HCT116 (cell line): Measurements from ENCODE around the gene SIVA1. TPM values are rescaled to one million over a fixed set of nuclear protein-coding genes. Genes with fewer than 3 reads are reported as not detected.

Experiments used
- ATAC-seq: fragments of 200-7000 bp; cut with Tn5 transposase; 2 replicates; pipeline ENCODE4 v1.9.1; 2020; ENCODE audit warnings: mild to moderate bottlenecking, moderate library complexity
- BruUV-seq: library from RNA; stranded (reverse); fragments of 400-500 nt; replicated peaks from 2 replicates; lab custom pipeline; 2021; lab: Mats Ljungman, UMichigan
- CTCF ChIA-PET: fragments of 300-600 bp; sonication (Branson Sonifier 250); formaldehyde crosslinking; loops from one replicate; lab custom pipeline; 2021; ENCODE audit warnings: antibody characterized with exemption; lab: Charles Lee
- POLR2A ChIA-PET: fragments of 300-600, 350-600 bp; sonication (Branson Sonifier 250); formaldehyde crosslinking; loops from one replicate; lab custom pipeline; 2021; ENCODE audit warnings: antibody characterized with exemption; lab: Charles Lee
- RAD21 ChIA-PET, 2 experiments: fragments of 300-600 bp; sonication (Branson Sonifier 250); formaldehyde crosslinking; loops; one replicate each; lab custom pipeline; 2023; ENCODE audit warnings: low total read pairs in 2 of 2; ENCODE audit not compliant: uncharacterized antibody in 2 of 2, unreplicated experiment in 2 of 2, low non-redundant PET in 1 of 2; lab: Charles Lee
- DNase-seq: peaks from one replicate; pipeline ENCODE4 v3.0.0-alpha.2; 2010; ENCODE audit warnings: low read depth, low spot score
- H2AFZ ChIP-seq: fragments of 200-600 bp; shearing (Covaris generic), sonication (generic); 2 replicates; pipeline ENCODE4 v1.6.1; 2017; ENCODE audit warnings: low read depth, mixed run types, mixed read lengths, antibody characterized with exemption, low read length; ENCODE audit not compliant: poor library complexity, severe bottlenecking
- H3K27ac ChIP-seq: 2 replicates; pipeline ENCODE4 v1.5.1; 2012; ENCODE audit warnings: low read depth, low read length
- H3K27me3 ChIP-seq: fragments of 200-600 bp; sonication (generic); 2 replicates; pipeline ENCODE4 v1.6.1; 2016; ENCODE audit warnings: mixed run types, low read length, mixed read lengths; ENCODE audit not compliant: insufficient read depth
- H3K36me3 ChIP-seq, 2 experiments: fragments of 200-500 bp in 1 of 2; fragments of 200-600 bp in 1 of 2; sonication (Bioruptor generic) in 1 of 2; sonication (generic) in 1 of 2; 2 replicates each; pipeline versions ENCODE4 v1.5.1 to v1.6.1; 2014 to 2016; ENCODE audit warnings: low read length in 2 of 2, inconsistent platforms in 1 of 2, mixed read lengths in 1 of 2, mixed run types in 1 of 2; ENCODE audit not compliant: insufficient read depth in 2 of 2, control insufficient read depth in 1 of 2
- H3K4me1 ChIP-seq, 2 experiments: fragments of 200-600 bp in 1 of 2; sonication (generic) in 1 of 2; 2 replicates each; pipeline versions ENCODE4 v1.5.1 to v1.6.1; 2012 to 2017; ENCODE audit warnings: low read length in 2 of 2, inconsistent platforms in 1 of 2, mild to moderate bottlenecking in 1 of 2, mixed read lengths in 1 of 2, mixed run types in 1 of 2, moderate library complexity in 1 of 2; ENCODE audit not compliant: insufficient read depth in 2 of 2, control insufficient read depth in 1 of 2
- H3K4me2 ChIP-seq: fragments of 200-600 bp; sonication (generic); 2 replicates; pipeline ENCODE4 v1.6.1; 2017; ENCODE audit warnings: mixed run types, low read length, mixed read lengths
- H3K4me3 ChIP-seq, 2 experiments: fragments of 200-600 bp in 1 of 2; sonication (generic) in 1 of 2; replicated peaks in 1 of 2; 2 replicates each; pipeline ENCODE4 v1.5.1; 2011 to 2016; ENCODE audit warnings: low read length in 2 of 2, control low read depth in 1 of 2, low read depth in 1 of 2, mild to moderate bottlenecking in 1 of 2, mixed read lengths in 1 of 2, mixed run types in 1 of 2
- H3K79me2 ChIP-seq: fragments of 200-600 bp; sonication (generic); 2 replicates; pipeline ENCODE4 v1.6.1; 2017; ENCODE audit warnings: mild to moderate bottlenecking, mixed run types, low read length, moderate library complexity, mixed read lengths; ENCODE audit not compliant: insufficient read depth
- H3K9ac ChIP-seq: fragments of 200-600 bp; sonication (generic); 2 replicates; pipeline ENCODE4 v1.6.1; 2016; ENCODE audit warnings: low read length, mixed read lengths
- H3K9me2 ChIP-seq: fragments of 200-600 bp; sonication (generic), shearing (Covaris generic); 2 replicates; pipeline ENCODE4 v1.6.1; 2017; ENCODE audit warnings: mixed run types, mild to moderate bottlenecking, moderate library complexity; ENCODE audit not compliant: insufficient read depth
- H3K9me3 ChIP-seq, 2 experiments: fragments of 200-500 bp in 1 of 2; fragments of 200-600 bp in 1 of 2; sonication (Bioruptor generic) in 1 of 2; sonication (generic) in 1 of 2; 2 replicates each; pipeline ENCODE4 v1.6.1; 2014 to 2017; ENCODE audit warnings: low read length in 2 of 2, mixed read lengths in 2 of 2, inconsistent platforms in 1 of 2, low read depth in 1 of 2, mild to moderate bottlenecking in 1 of 2, mixed run types in 1 of 2, moderate library complexity in 1 of 2; ENCODE audit not compliant: control insufficient read depth in 1 of 2, insufficient read depth in 1 of 2
- H4K20me1 ChIP-seq: fragments of 200-600 bp; sonication (generic), shearing (Covaris generic); 2 replicates; pipeline ENCODE4 v1.6.1; 2017; ENCODE audit warnings: mixed run types, mild to moderate bottlenecking, moderate library complexity; ENCODE audit not compliant: insufficient read depth
- ATF3 ChIP-seq: IDR thresholded peaks from 2 replicates; pipeline ENCODE4 v1.6.1; 2012
- CEBPB ChIP-seq: IDR thresholded peaks from 2 replicates; pipeline ENCODE4 v1.6.1; 2012; ENCODE audit warnings: low read depth
- CTCF ChIP-seq, 3 experiments: fragments of 200-600 bp in 1 of 3; sonication (generic) in 1 of 3; IDR thresholded peaks in 2 of 3; conservative IDR thresholded peaks in 1 of 3; 2 replicates each; pipeline ENCODE4 v1.5.1; 2012 to 2017; ENCODE audit warnings: low read depth in 2 of 3, low read length in 2 of 3, antibody characterized with exemption in 1 of 3, borderline replicate concordance in 1 of 3, control low read depth in 1 of 3, mild to moderate bottlenecking in 1 of 3, mixed read lengths in 1 of 3, mixed run types in 1 of 3, moderate library complexity in 1 of 3; ENCODE audit not compliant: insufficient read depth in 1 of 3
- EGR1 ChIP-seq: IDR thresholded peaks from 2 replicates; pipeline ENCODE4 v1.6.1; 2012; ENCODE audit warnings: low read depth
- ELF1 ChIP-seq: IDR thresholded peaks from 2 replicates; pipeline ENCODE4 v1.6.1; 2012; ENCODE audit warnings: low read depth, borderline replicate concordance
- JUND ChIP-seq: IDR thresholded peaks from 2 replicates; pipeline ENCODE4 v1.6.1; 2012
- POLR2AphosphoS5 ChIP-seq: IDR thresholded peaks from 2 replicates; pipeline ENCODE4 v1.6.1; 2011; ENCODE audit warnings: mild to moderate bottlenecking, low read depth, low read length, moderate library complexity
- SIN3A ChIP-seq: IDR thresholded peaks from 2 replicates; pipeline ENCODE4 v1.6.1; 2012; ENCODE audit warnings: low read depth
- SRF ChIP-seq: IDR thresholded peaks from 2 replicates; pipeline ENCODE4 v1.6.1; 2012; ENCODE audit warnings: low read depth
- TCF7L2 ChIP-seq: IDR thresholded peaks from 2 replicates; pipeline ENCODE4 v1.7.0; 2011; ENCODE audit warnings: borderline replicate concordance, inconsistent platforms; ENCODE audit not compliant: insufficient read depth, insufficient read length; ENCODE audit errors: extremely low read depth
- ZFX ChIP-seq: fragments of 450-650 bp; IDR thresholded peaks from 2 replicates; pipeline ENCODE4 v1.6.1; 2017
- ZNF274 ChIP-seq: fragments of 200-500 bp; sonication (Bioruptor generic); IDR thresholded peaks from 2 replicates; pipeline ENCODE4 v1.6.1; 2014; ENCODE audit warnings: mild to moderate bottlenecking, low read depth, low read length, inconsistent platforms
- intact Hi-C: fragments of 100-400 bp; cut with micrococcal nuclease; formaldehyde crosslinking; loops from 2 replicates; pipeline ENCODE4 v1.10.0; 2022
- total RNA-seq: library from RNA; stranded (reverse); gene quantifications from one replicate; pipeline ENCODE4 v1.2.1, GENCODE V29; 2021; ENCODE audit not compliant: unreplicated experiment

SIVA1 gene
- total RNA-seq, 1 experiment from 2014 or later, result 141 TPM

- Histone ChIP-seq H3K9me3 (no peaks in the 10 kb centered on the region), H2AFZ (no peak overlapping the region), H3K9ac (no peak overlapping the region), H4K20me1 (no peaks in the 10 kb centered on the region), H3K36me3 (peaks cover 2 to 7% of the 10 kb centered on the region in 2 experiments; a peak in 3 of 4 replicates), H3K27me3 (no peaks in the 10 kb centered on the region), H3K4me2 (no peak overlapping the region), H3K4me3 (no peak overlapping the region), H3K79me2 (peaks cover 45% of the 10 kb centered on the region; the same call in 1 of the 2 replicates), H3K4me1 (no peaks in the 10 kb centered on the region), H3K9me2 (no peaks in the 10 kb centered on the region), H3K27ac (no peak overlapping the region)
- RAD21 ChIA-PET, result no interaction called here
- no TSS peak for BruUV-seq
- POLR2A ChIA-PET, result no interaction called here
- intact Hi-C loops, result no loop called here
- ATAC-seq (no peak), DNase-seq (no peak)
- CTCF ChIA-PET, result no interaction called here
- TF ChIP-seq JUND (no peak), ZFX (no peak), TCF7L2 (no peak), SIN3A (no peak), EGR1 (no peak), SRF (no peak), CEBPB (no peak), ZNF274 (no peak), ELF1 (no peak), CTCF (IDR thresholded peaks at IDR 0.05 in 2 of 3, conservative IDR thresholded peaks at IDR 0.05 in 1 of 3; ENCODE audit: borderline replicate concordance in 1 of 3, insufficient read depth in 1 of 3, low read depth in 2 of 3, low read length in 2 of 3) (no peak), ATF3 (no peak), POLR2AphosphoS5 (no peak)
Observed at GRCh38 chr14:104785708-104786080, 32.7 kb downstream of the SIVA1 start.
